ENCODE results near the gene TNRC18. TPM values are rescaled to one million over a fixed set of nuclear protein-coding genes. Genes with fewer than 3 reads are reported as not detected.
"Not testable (repeated sequence)": the region's sequence is repeated elsewhere in the genome, so short reads cannot be mapped to it uniquely, and the experiment has no call there.

Gene TNRC18
- total RNA-seq, 1 donor from 2014 or later = 91.8 TPM

DNA sequence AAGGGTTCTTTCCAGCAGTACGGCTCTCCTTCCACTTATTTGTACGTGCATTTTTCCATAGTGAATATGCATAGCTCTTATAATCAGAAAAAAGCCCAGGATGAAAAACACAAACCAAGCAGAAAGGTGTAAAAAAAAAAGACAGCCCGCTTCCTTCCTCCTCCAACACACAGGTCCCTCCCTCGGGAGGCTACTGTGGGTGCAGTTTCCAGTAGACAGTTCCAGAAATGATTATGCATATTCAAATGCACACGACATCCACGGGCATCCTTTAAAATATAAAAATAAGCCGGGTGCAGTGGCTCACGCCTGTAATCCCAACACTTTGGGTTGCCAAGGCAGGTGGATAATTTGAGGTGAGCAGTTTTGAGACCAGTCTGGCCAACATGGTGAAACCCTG is 59.9 kb downstream of the TNRC18 start:
- Mint-ChIP-seq H3K27me3 (ENCODE audit: unreplicated experiment) (peaks cover 1% of the 10 kb centered on the region), H3K27ac (ENCODE audit: unreplicated experiment) (no peak overlapping the region), H3K4me3 (ENCODE audit: unreplicated experiment) (no peak overlapping the region), H3K36me3 (ENCODE audit: low read depth, unreplicated experiment) (peaks cover 19% of the 10 kb centered on the region), H3K4me1 (ENCODE audit: unreplicated experiment) (peaks cover 3% of the 10 kb centered on the region), H3K9me3 (ENCODE audit: unreplicated experiment) (no peaks in the 10 kb centered on the region)
- DNase-seq (ENCODE audit: low spot score) = no peak
- TF ChIP-seq, protein P1, sequence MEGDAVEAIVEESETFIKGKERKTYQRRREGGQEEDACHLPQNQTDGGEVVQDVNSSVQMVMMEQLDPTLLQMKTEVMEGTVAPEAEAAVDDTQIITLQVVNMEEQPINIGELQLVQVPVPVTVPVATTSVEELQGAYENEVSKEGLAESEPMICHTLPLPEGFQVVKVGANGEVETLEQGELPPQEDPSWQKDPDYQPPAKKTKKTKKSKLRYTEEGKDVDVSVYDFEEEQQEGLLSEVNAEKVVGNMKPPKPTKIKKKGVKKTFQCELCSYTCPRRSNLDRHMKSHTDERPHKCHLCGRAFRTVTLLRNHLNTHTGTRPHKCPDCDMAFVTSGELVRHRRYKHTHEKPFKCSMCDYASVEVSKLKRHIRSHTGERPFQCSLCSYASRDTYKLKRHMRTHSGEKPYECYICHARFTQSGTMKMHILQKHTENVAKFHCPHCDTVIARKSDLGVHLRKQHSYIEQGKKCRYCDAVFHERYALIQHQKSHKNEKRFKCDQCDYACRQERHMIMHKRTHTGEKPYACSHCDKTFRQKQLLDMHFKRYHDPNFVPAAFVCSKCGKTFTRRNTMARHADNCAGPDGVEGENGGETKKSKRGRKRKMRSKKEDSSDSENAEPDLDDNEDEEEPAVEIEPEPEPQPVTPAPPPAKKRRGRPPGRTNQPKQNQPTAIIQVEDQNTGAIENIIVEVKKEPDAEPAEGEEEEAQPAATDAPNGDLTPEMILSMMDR (IDR thresholded peaks at IDR 0.05; ENCODE audit: unreplicated experiment) = no peak

DNA sequence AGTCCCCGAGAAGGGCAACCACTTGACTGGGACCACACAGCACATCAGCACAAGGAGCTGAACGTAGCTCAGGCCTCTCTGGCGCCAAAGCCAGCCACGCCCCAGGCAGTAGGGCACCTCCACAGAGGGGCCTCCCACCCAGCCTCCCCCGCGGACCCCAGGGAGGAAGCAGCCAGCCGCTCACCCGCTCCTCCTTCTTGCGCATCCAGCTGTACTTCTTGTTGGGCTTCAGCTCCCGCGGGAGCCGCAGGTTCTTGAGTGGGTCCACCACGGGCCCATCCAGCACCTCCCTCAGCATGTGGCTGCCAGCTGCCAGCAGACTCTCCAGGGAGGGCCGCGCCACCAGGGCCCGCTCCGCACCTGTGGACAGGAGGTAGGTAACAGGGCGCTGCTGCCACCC is 61.2 kb downstream of the TNRC18 start:
- DNase-seq (ENCODE audit: low spot score) = no peak
- no peaks in the 10 kb centered on the region for H3K9me3 Mint-ChIP-seq (ENCODE audit: unreplicated experiment)
- H3K4me3 Mint-ChIP-seq (ENCODE audit: unreplicated experiment) = no peak overlapping the region
- H3K27me3 Mint-ChIP-seq (ENCODE audit: unreplicated experiment) = peaks cover 2% of the 10 kb centered on the region
- H3K27ac Mint-ChIP-seq (ENCODE audit: unreplicated experiment) = no peak overlapping the region
- TF ChIP-seq, protein P1 (IDR thresholded peaks at IDR 0.05; ENCODE audit: unreplicated experiment) = no peak
- peaks cover 27% of the 10 kb centered on the region for H3K36me3 Mint-ChIP-seq (ENCODE audit: low read depth, unreplicated experiment)
- peaks cover 3% of the 10 kb centered on the region for H3K4me1 Mint-ChIP-seq (ENCODE audit: unreplicated experiment)

DNA sequence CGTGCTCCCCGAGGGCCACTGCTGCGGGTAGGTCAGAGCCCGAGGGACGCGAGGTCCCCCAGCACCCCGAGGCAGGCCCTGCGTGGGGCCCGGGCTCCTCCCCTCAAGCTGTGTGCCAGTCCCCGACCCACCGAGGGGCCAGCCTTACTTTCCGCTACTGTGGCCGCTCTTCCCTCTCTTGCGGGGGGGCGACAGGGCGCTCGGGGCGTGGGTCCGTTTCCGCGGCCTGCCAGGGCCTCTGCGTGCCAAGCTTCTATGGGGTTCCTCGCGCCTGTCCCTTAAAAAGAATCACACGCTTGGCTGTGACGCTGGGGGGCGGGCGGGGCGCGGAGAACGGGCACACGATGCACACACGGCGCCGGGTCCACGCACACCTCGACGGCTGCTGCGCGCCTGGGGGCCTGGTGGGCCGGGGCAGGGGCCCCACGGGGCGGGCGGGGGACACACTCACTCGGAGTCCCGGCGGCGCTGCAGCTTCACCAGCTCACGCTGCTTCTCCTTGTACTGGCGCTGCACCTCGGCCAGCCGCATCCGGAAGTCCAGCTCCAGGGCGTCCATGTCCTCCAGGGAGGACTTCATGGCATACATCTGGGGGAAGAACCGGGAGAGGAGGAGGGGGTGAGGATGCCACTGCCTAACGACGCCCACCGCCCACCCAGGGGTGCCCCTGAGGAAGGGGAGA is 62.0 kb downstream of the TNRC18 start:
- H3K4me3 Mint-ChIP-seq (ENCODE audit: unreplicated experiment) = no peak overlapping the region
- peaks cover 32% of the 10 kb centered on the region for H3K36me3 Mint-ChIP-seq (ENCODE audit: low read depth, unreplicated experiment)
- peaks cover 3% of the 10 kb centered on the region for H3K27me3 Mint-ChIP-seq (ENCODE audit: unreplicated experiment)
- H3K9me3 Mint-ChIP-seq (ENCODE audit: unreplicated experiment) = no peaks in the 10 kb centered on the region
- no peak overlapping the region for H3K27ac Mint-ChIP-seq (ENCODE audit: unreplicated experiment)
- no peak for DNase-seq (ENCODE audit: low spot score)
- H3K4me1 Mint-ChIP-seq (ENCODE audit: unreplicated experiment) = peaks cover 3% of the 10 kb centered on the region
- TF ChIP-seq, protein P1 (IDR thresholded peaks at IDR 0.05; ENCODE audit: unreplicated experiment) = no peak

DNA sequence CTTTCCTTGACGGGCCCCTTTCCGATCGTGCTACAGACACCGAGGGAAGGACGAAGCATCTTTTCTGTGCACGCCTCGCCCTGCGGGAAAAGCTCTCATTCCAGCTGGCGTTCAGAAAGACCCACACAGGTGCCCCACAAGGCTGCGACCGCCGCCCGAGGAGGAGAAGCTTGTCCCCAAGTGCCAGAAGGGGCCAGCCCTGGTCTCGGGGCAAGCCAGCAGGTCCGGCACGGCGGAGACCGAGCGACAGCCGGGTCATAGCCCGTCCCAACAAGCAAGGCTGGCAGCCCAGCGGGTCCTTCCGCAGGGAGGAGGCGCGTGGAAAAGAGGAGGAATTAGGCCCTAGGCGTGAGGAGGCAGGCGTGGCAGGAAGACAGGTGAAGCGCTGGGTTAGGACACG is 62.7 kb downstream of the TNRC18 start:
- H3K4me1 Mint-ChIP-seq (ENCODE audit: unreplicated experiment) = peaks cover 3% of the 10 kb centered on the region
- no peaks in the 10 kb centered on the region for H3K9me3 Mint-ChIP-seq (ENCODE audit: unreplicated experiment)
- no peak for DNase-seq (ENCODE audit: low spot score)
- no peak overlapping the region for H3K4me3 Mint-ChIP-seq (ENCODE audit: unreplicated experiment)
- H3K36me3 Mint-ChIP-seq (ENCODE audit: low read depth, unreplicated experiment) = peaks cover 37% of the 10 kb centered on the region
- H3K27ac Mint-ChIP-seq (ENCODE audit: unreplicated experiment) = no peak overlapping the region
- TF ChIP-seq, protein P1 (IDR thresholded peaks at IDR 0.05; ENCODE audit: unreplicated experiment) = no peak
- H3K27me3 Mint-ChIP-seq (ENCODE audit: unreplicated experiment) = peaks cover 5% of the 10 kb centered on the region

DNA sequence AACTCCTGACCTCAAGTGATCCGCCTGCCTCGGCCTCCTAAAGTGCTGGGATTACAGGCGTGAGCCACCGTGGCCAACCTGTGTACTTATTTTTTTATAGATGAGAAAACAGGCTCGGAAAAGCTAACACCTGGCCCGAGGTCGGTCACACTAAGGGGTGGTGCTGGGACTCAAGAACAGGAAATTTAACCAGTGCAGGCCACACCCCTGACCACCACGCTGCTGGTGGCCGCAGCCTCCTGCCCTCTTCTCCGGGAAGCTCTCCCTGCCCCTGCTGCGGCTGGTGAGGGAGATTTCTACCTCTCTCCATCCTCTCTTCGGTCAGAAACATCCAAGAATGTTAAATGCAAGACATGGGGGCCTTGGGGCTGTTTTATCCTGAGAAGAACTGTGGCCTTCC is 63.2 kb downstream of the TNRC18 start:
- peaks cover 3% of the 10 kb centered on the region for H3K4me1 Mint-ChIP-seq (ENCODE audit: unreplicated experiment)
- DNase-seq (ENCODE audit: low spot score) = no peak
- H3K27ac Mint-ChIP-seq (ENCODE audit: unreplicated experiment) = no peak overlapping the region
- H3K36me3 Mint-ChIP-seq (ENCODE audit: low read depth, unreplicated experiment) = peaks cover 35% of the 10 kb centered on the region
- H3K9me3 Mint-ChIP-seq (ENCODE audit: unreplicated experiment) = no peaks in the 10 kb centered on the region
- no peak overlapping the region for H3K4me3 Mint-ChIP-seq (ENCODE audit: unreplicated experiment)
- TF ChIP-seq, protein P1 (IDR thresholded peaks at IDR 0.05; ENCODE audit: unreplicated experiment) = no peak
- peaks cover 6% of the 10 kb centered on the region for H3K27me3 Mint-ChIP-seq (ENCODE audit: unreplicated experiment)

GRCh38 chr7:5360021-5360420 is 63.6 kb downstream of the TNRC18 start:
- Mint-ChIP-seq H3K36me3 (ENCODE audit: low read depth, unreplicated experiment) (peaks cover 39% of the 10 kb centered on the region), H3K4me3 (ENCODE audit: unreplicated experiment) (peak overlapping the region; percentile 11)
- DNase-seq (ENCODE audit: low spot score); H3K27ac Mint-ChIP-seq (ENCODE audit: unreplicated experiment); H3K9me3 Mint-ChIP-seq (ENCODE audit: unreplicated experiment); H3K4me1 Mint-ChIP-seq (ENCODE audit: unreplicated experiment); H3K27me3 Mint-ChIP-seq (ENCODE audit: unreplicated experiment): not testable (repeated sequence)
